22Rv1 (cell line): Measurements from ENCODE around the gene ACVR2A.

Experiments
- H3K27ac ChIP-seq: fragments of 450-650 bp; 2 replicates; pipeline ENCODE4 v1.5.1; 2017
- CTCF ChIP-seq: fragments of 450-650 bp; IDR thresholded peaks from 2 replicates; pipeline ENCODE4 v1.5.1; 2017; ENCODE audit warnings: mild to moderate bottlenecking
- ZFX ChIP-seq: fragments of 450-650 bp; IDR thresholded peaks from 2 replicates; pipeline ENCODE4 v1.6.1; 2017; ENCODE audit warnings: antibody characterized with exemption, borderline replicate concordance

The ACVR2A gene

GRCh38 chr2:147910990-147911473 is 66.2 kb downstream of the ACVR2A start:
- TF ChIP-seq CTCF, result peak; percentile 57
- TF ChIP-seq ZFX, result no peak
- H3K27ac ChIP-seq, result no peak overlapping the region

DNA sequence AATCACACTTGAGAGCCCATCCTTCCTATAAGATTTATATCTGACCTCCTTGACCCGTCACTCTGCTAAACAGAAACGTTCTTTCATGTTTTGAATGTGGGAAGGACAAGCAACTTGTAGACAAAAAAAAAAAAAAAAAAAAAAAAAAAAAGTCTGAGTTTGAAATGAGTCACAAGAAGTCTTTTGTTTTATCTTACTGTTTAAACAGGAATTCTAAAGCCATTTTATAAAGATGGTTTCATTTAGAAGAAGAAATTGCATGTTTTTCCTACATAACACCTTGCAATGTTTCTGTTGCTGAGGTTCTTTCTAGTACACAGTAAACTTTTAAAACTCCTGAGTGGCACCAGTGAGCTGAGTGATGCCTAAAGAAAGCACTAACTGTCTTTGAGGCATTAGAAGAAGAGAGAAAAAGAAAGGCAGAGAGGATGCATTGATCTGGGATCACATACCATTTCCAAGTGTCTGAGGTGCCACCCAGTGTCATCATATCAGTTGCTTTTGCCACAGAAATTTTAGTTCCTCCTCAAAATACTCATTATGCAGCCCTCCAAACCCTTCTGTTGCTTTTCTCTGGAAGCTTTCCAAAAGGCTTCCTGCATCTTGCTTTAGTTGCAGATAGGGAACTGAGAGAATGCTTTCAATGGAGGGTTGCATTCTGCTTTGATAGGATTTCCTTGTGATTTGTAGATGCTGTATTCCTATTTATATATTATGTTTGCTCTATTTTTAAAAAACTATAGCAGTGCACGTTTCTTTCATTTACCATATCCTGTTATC is 69.1 kb downstream of the ACVR2A start:
- no peak for TF ChIP-seq CTCF
- TF ChIP-seq ZFX, result no peak
- no peak overlapping the region for H3K27ac ChIP-seq

- no peak overlapping the region for H3K27ac ChIP-seq
- TF ChIP-seq CTCF (no peak), ZFX (no peak)
Measured at GRCh38 chr2:147916067-147916466, 71.2 kb downstream of the ACVR2A start.

GRCh38 chr2:147916723-147917122 is 71.9 kb downstream of the ACVR2A start:
- no peak overlapping the region for H3K27ac ChIP-seq
- TF ChIP-seq CTCF (no peak), ZFX (no peak)

- no peak for TF ChIP-seq CTCF
- TF ChIP-seq ZFX, result no peak
Measured at GRCh38 chr2:147917161-147917560, 72.3 kb downstream of the ACVR2A start.

DNA sequence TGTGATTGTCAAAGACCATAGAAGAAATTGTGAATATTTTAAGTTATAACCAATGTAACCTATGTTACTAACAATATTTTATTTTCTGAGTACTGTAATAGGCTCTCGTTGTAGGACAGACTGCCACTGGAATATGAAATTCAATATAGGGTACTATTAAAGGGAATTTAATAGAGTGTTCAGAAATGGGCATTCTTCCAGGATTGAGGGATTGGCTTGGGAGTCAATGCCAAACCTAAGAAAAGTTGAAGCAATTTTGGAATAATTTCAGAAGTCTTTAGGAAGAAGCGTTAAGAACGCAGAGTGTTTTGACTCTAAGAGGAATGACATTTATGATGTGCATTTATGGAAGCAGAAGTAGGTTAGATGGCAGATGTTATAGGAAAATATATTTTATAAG is 79.0 kb downstream of the ACVR2A start:
- TF ChIP-seq ZFX, result no peak
- no peak for TF ChIP-seq CTCF
- no peak overlapping the region for H3K27ac ChIP-seq

More at GRCh38 chr2:147917161-147917560, 72.3 kb downstream of the ACVR2A start:
- no peak overlapping the region for H3K27ac ChIP-seq

DNA sequence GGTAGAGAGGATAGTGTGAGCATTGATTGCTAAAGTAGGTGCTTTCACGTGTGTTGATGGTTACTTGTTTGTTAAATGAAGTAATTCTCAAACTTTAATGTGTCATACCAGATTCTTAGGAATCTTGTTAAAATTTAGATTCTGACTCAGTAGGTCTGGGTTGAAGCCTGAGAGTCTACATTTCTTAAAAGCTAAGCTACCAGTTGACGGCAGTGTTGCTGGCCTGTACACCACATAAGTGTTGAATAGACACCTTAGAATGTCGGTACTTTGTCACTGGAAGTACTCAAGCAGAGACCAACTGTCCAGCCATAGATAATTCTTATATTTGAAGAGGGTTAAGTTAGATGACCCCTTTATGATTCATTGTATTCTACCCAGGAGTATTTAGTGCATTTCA is 79.8 kb downstream of the ACVR2A start:
- H3K27ac ChIP-seq, result no peak overlapping the region

More for the DNA sequence above, 79.8 kb downstream of the ACVR2A start:
- TF ChIP-seq ZFX (no peak), CTCF (no peak)
